DMS 273 (cell line): ENCODE results near the gene STAT3.
"Not testable (repeated sequence)": the region's sequence is repeated elsewhere in the genome, so short reads cannot be mapped to it uniquely, and the experiment has no call there.

Experiments
- DNase-seq: peaks from one replicate; lab custom pipeline; 2025; ENCODE audit not compliant: unreplicated experiment; lab: John Stamatoyannopoulos, UW

Gene STAT3

GRCh38 chr17:42264366-42264765 lies 123.9 kb downstream of the STAT3 start:
- not testable (repeated sequence) for DNase-seq
